Astrocyte (in vitro differentiated cells and primary cell): ENCODE results near the gene ROBO2. TPM values are rescaled to one million over a fixed set of nuclear protein-coding genes. Genes with fewer than 3 reads are reported as not detected.

ENCODE experiments used
- DNase-seq: peaks from one replicate; pipeline ENCODE4 v3.0.0-alpha.2; 2010; ENCODE audit warnings: low read depth
- FAIRE-seq: peaks from 2 replicates; lab custom pipeline; 2011; peaks lifted over from hg19 to GRCh38; lab: Jason Lieb, UNC
- H2AFZ ChIP-seq: 2 replicates; pipeline ENCODE4 v1.6.0; 2012; ENCODE audit warnings: low read depth, low read length, inconsistent platforms
- H3K27ac ChIP-seq: 2 replicates; pipeline ENCODE4 v1.5.1; 2011; ENCODE audit warnings: low read depth, low read length, inconsistent platforms
- H3K27me3 ChIP-seq: 2 replicates; pipeline ENCODE4 v1.6.0; 2011; ENCODE audit warnings: low read length, inconsistent platforms; ENCODE audit not compliant: insufficient read depth
- H3K36me3 ChIP-seq: 2 replicates; pipeline ENCODE4 v1.5.1; 2011; ENCODE audit warnings: low read length, inconsistent platforms; ENCODE audit not compliant: insufficient read depth
- H3K4me1 ChIP-seq: 2 replicates; pipeline ENCODE4 v1.5.1; 2011; ENCODE audit warnings: low read length, inconsistent platforms; ENCODE audit not compliant: insufficient read depth
- H3K4me2 ChIP-seq: 2 replicates; pipeline ENCODE4 v1.6.0; 2012; ENCODE audit warnings: low read length, inconsistent platforms
- H3K4me3 ChIP-seq: 2 replicates; pipeline ENCODE4 v1.5.1; 2011; ENCODE audit warnings: low read depth, mild to moderate bottlenecking, low read length, inconsistent platforms; ENCODE audit not compliant: insufficient read depth
- H3K79me2 ChIP-seq: 2 replicates; pipeline ENCODE4 v1.6.0; 2012; ENCODE audit warnings: mild to moderate bottlenecking, low read length, inconsistent platforms; ENCODE audit not compliant: insufficient read depth
- H3K9ac ChIP-seq: 2 replicates; pipeline ENCODE4 v1.6.0; 2012; ENCODE audit warnings: mild to moderate bottlenecking, low read length, inconsistent platforms
- H3K9me3 ChIP-seq: 2 replicates; pipeline ENCODE4 v1.5.1; 2012; ENCODE audit warnings: low read depth, mild to moderate bottlenecking, low read length, inconsistent platforms; ENCODE audit not compliant: insufficient read depth
- H4K20me1 ChIP-seq: 2 replicates; pipeline ENCODE4 v1.6.0; 2012; ENCODE audit warnings: low read length, inconsistent platforms; ENCODE audit not compliant: insufficient read depth
- H3K27ac Mint-ChIP-seq: one replicate; pipeline ENCODE4 v1.8.0; 2021; ENCODE audit warnings: mild to moderate bottlenecking, mixed read lengths; ENCODE audit not compliant: unreplicated experiment
- H3K27me3 Mint-ChIP-seq: one replicate; pipeline ENCODE4 v1.8.0; 2021; ENCODE audit warnings: low read depth, mixed read lengths; ENCODE audit not compliant: unreplicated experiment
- H3K36me3 Mint-ChIP-seq: one replicate; pipeline ENCODE4 v1.8.0; 2021; ENCODE audit warnings: low read depth, mixed read lengths; ENCODE audit not compliant: unreplicated experiment
- H3K4me1 Mint-ChIP-seq: one replicate; pipeline ENCODE4 v1.8.0; 2021; ENCODE audit warnings: low read depth, mixed read lengths; ENCODE audit not compliant: unreplicated experiment
- H3K4me3 Mint-ChIP-seq: one replicate; pipeline ENCODE4 v1.8.0; 2021; ENCODE audit warnings: mild to moderate bottlenecking, moderate library complexity, mixed read lengths; ENCODE audit not compliant: unreplicated experiment
- H3K9me3 Mint-ChIP-seq: one replicate; pipeline ENCODE4 v1.8.0; 2021; ENCODE audit warnings: mild to moderate bottlenecking, mixed read lengths; ENCODE audit not compliant: unreplicated experiment
- EZH2 ChIP-seq: IDR thresholded peaks from 2 replicates; pipeline ENCODE4 v1.6.1; 2012; ENCODE audit warnings: mild to moderate bottlenecking, low read length, inconsistent platforms; ENCODE audit not compliant: insufficient read depth
- total RNA-seq: library from RNA; stranded (reverse); gene quantifications from 2 replicates; pipeline ENCODE4 v1.2.1, GENCODE V29; 2021
- TF ChIP-seq, protein P1 (sequence below): IDR thresholded peaks from 2 replicates; pipeline ENCODE4 v1.5.1; 2011; ENCODE audit warnings: low read depth, mild to moderate bottlenecking, inconsistent platforms, low read length, moderate library complexity; ENCODE audit not compliant: insufficient read depth

ROBO2 gene
- total RNA-seq, 1 donor from 2014 or later: 1.4 TPM

DNA sequence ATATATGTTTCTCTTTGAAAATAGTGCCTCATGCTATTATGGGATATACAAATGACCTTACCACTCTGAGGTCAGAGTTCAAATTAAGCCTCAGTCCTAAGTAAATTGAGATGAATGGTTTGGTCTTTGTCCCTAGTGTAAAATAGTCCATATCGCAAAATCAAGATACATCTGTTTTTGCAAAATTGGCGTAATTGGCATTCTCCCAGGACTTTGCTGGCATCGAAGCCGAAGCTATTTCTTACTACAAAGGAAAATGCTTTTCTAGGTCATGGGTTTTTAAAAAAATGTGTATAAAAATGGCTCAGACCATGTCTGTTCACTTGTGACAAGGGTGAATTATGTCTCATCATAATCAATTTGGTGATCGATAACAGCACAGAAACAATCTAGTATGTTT lies 25.9 kb downstream of the ROBO2 start:
- no peaks in the 10 kb centered on the region for H3K36me3 Mint-ChIP-seq
- H3K4me1 Mint-ChIP-seq: no peaks in the 10 kb centered on the region
- TF ChIP-seq, protein P1, sequence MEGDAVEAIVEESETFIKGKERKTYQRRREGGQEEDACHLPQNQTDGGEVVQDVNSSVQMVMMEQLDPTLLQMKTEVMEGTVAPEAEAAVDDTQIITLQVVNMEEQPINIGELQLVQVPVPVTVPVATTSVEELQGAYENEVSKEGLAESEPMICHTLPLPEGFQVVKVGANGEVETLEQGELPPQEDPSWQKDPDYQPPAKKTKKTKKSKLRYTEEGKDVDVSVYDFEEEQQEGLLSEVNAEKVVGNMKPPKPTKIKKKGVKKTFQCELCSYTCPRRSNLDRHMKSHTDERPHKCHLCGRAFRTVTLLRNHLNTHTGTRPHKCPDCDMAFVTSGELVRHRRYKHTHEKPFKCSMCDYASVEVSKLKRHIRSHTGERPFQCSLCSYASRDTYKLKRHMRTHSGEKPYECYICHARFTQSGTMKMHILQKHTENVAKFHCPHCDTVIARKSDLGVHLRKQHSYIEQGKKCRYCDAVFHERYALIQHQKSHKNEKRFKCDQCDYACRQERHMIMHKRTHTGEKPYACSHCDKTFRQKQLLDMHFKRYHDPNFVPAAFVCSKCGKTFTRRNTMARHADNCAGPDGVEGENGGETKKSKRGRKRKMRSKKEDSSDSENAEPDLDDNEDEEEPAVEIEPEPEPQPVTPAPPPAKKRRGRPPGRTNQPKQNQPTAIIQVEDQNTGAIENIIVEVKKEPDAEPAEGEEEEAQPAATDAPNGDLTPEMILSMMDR: no peak
- no peak for DNase-seq
- no peak overlapping the region for H3K9ac ChIP-seq
- no peak for FAIRE-seq
- H3K4me3 Mint-ChIP-seq: no peak overlapping the region
- peaks cover 9% of the 10 kb centered on the region for H3K9me3 ChIP-seq
- no peaks in the 10 kb centered on the region for H4K20me1 ChIP-seq
- H3K27ac ChIP-seq: no peak overlapping the region
- H3K27me3 Mint-ChIP-seq: no peaks in the 10 kb centered on the region
- no peaks in the 10 kb centered on the region for H3K27me3 ChIP-seq
- peaks cover 8% of the 10 kb centered on the region for H3K9me3 Mint-ChIP-seq
- no peaks in the 10 kb centered on the region for H3K79me2 ChIP-seq
- H3K4me2 ChIP-seq: no peak overlapping the region
- no peak overlapping the region for H3K4me3 ChIP-seq
- no peak overlapping the region for H3K27ac Mint-ChIP-seq
- H2AFZ ChIP-seq: no peak overlapping the region
- no peaks in the 10 kb centered on the region for H3K36me3 ChIP-seq
- no peaks in the 10 kb centered on the region for H3K4me1 ChIP-seq

DNA sequence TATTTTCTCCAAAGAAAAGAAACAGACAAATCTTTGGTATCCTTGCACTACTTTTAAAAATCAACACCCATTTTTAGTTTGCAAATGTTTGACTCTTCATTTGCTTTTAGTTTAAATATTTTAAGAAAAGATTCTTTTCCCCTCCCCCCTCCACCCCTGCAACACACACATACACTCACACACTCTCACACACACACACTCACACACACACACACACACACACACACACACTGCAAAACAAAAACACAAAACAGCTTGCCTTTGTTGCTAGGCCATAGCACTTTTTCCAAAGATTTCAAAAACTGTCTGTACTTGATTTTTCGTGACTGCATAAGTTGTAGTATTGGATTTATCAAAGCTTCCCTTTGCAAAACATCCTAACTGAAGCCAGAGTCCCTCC lies 26.9 kb downstream of the ROBO2 start:
- no peaks in the 10 kb centered on the region for H3K27me3 ChIP-seq
- FAIRE-seq (no peak), DNase-seq (no peak)
- H3K4me3 Mint-ChIP-seq: no peak overlapping the region
- no peaks in the 10 kb centered on the region for H3K4me1 ChIP-seq
- no peak overlapping the region for H3K27ac ChIP-seq
- H3K9me3 Mint-ChIP-seq: peaks cover 7% of the 10 kb centered on the region
- no peaks in the 10 kb centered on the region for H3K4me1 Mint-ChIP-seq
- H3K9ac ChIP-seq: no peak overlapping the region
- no peak for TF ChIP-seq EZH2
- TF ChIP-seq, protein P1: no peak
- H2AFZ ChIP-seq: no peak overlapping the region
- no peak overlapping the region for H3K4me3 ChIP-seq
- H3K79me2 ChIP-seq: no peaks in the 10 kb centered on the region
- no peaks in the 10 kb centered on the region for H4K20me1 ChIP-seq
- no peaks in the 10 kb centered on the region for H3K36me3 ChIP-seq
- H3K9me3 ChIP-seq: peaks cover 7% of the 10 kb centered on the region
- H3K27me3 Mint-ChIP-seq: no peaks in the 10 kb centered on the region
- no peaks in the 10 kb centered on the region for H3K36me3 Mint-ChIP-seq
- no peak overlapping the region for H3K4me2 ChIP-seq
- H3K27ac Mint-ChIP-seq: no peak overlapping the region

DNA sequence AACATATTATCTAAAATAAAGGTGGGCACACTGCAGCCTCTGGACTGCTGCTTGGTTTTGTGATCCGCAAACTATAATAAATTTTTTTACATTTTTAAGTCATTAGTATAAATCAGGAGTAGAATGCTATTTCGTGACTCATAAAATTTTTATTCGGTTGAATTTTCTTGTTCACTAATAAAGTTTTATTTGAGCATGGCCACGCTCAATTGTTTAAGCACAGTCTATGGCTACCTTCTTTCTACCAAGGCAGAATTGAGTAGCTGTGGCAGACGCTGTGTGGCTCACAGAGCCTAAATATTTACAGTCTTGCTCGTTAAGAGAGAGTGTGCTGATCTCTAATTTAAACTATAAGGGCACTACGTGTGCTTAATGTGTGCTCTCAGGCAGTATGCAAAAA lies 28.9 kb downstream of the ROBO2 start:
- H3K9me3 ChIP-seq: no peaks in the 10 kb centered on the region
- H3K36me3 ChIP-seq: no peaks in the 10 kb centered on the region
- H3K27me3 ChIP-seq: no peaks in the 10 kb centered on the region
- no peaks in the 10 kb centered on the region for H4K20me1 ChIP-seq
- H2AFZ ChIP-seq: no peak overlapping the region
- TF ChIP-seq, protein P1: no peak
- no peak for TF ChIP-seq EZH2
- no peak overlapping the region for H3K4me3 ChIP-seq
- Mint-ChIP-seq H3K27ac (no peak overlapping the region), H3K36me3 (no peaks in the 10 kb centered on the region), H3K4me3 (no peak overlapping the region), H3K4me1 (no peaks in the 10 kb centered on the region), H3K27me3 (no peaks in the 10 kb centered on the region), H3K9me3 (no peaks in the 10 kb centered on the region)
- H3K27ac ChIP-seq: no peak overlapping the region
- H3K4me1 ChIP-seq: no peaks in the 10 kb centered on the region
- no peak overlapping the region for H3K9ac ChIP-seq
- DNase-seq (no peak), FAIRE-seq (no peak)
- no peak overlapping the region for H3K4me2 ChIP-seq
- no peaks in the 10 kb centered on the region for H3K79me2 ChIP-seq
